K562 (cell line): ENCODE data around the gene RELA. TPM values are rescaled to one million over a fixed set of nuclear protein-coding genes. Genes with fewer than 3 reads are reported as not detected.

Experiments used
- ARID1B ChIP-seq: fragments of 450-650 bp; IDR thresholded peaks from 2 replicates; pipeline ENCODE4 v1.6.1; 2016; ENCODE audit warnings: antibody characterized with exemption, mild to moderate bottlenecking, inconsistent platforms
- ATF7 ChIP-seq: fragments of 450-650 bp; IDR thresholded peaks from 2 replicates; pipeline ENCODE4 v1.7.1; 2014; ENCODE audit warnings: mild to moderate bottlenecking, moderate library complexity
- CLOCK ChIP-seq: fragments of 250-450 bp; sonication (Bioruptor Pico); IDR thresholded peaks from 2 replicates; pipeline ENCODE4 v1.4.0; 2020; ENCODE audit warnings: mild to moderate bottlenecking, moderate library complexity, borderline replicate concordance
- ERF ChIP-seq: fragments of 450-650 bp; formaldehyde crosslinking; IDR thresholded peaks from 2 replicates; pipeline ENCODE4 v1.4.0; 2020; ENCODE audit warnings: mild to moderate bottlenecking, mixed read lengths
- ESRRA ChIP-seq: fragments of 450-650 bp; IDR thresholded peaks from 2 replicates; pipeline ENCODE4 v1.6.1; 2014; ENCODE audit warnings: low read depth, mild to moderate bottlenecking, moderate library complexity, borderline replicate concordance
- HMGN3 ChIP-seq: IDR thresholded peaks from 2 replicates; pipeline ENCODE4 v1.6.1; 2011; ENCODE audit warnings: borderline replicate concordance, low read depth, mild to moderate bottlenecking, mixed read lengths, low read length; ENCODE audit not compliant: insufficient read length; ENCODE audit errors: extremely low read depth
- MAZ ChIP-seq, 2 experiments: fragments of 450-650 bp in 1 of 2; sonication (generic) in 1 of 2; formaldehyde crosslinking; IDR thresholded peaks in 1 of 2; conservative IDR thresholded peaks in 1 of 2; 2 replicates each; pipeline versions ENCODE4 v1.4.0 to v1.5.0; 2020; ENCODE audit warnings: mild to moderate bottlenecking in 1 of 2, missing genetic modification reagents in 1 of 2
- MITF ChIP-seq: IDR thresholded peaks from 2 replicates; pipeline ENCODE4 v1.6.1; 2014; ENCODE audit warnings: antibody characterized with exemption
- TARDBP ChIP-seq: fragments of 450-650 bp; IDR thresholded peaks from 2 replicates; pipeline ENCODE4 v1.6.1; 2016
- TFAP4 ChIP-seq: sonication (generic); formaldehyde crosslinking; IDR thresholded peaks from 2 replicates; pipeline ENCODE4 v1.8.0; 2022; ENCODE audit warnings: missing genetic modification reagents, mild to moderate bottlenecking, moderate library complexity, borderline replicate concordance
- ZNF263 ChIP-seq: sonication (generic); formaldehyde crosslinking; IDR thresholded peaks from 2 replicates; pipeline ENCODE4 v1.8.0; 2022; ENCODE audit warnings: mild to moderate bottlenecking, missing genetic modification reagents, borderline replicate concordance
- polyA plus RNA-seq, 8 experiments: library from polyadenylated mRNA; depleted of rRNA in 4 of 8; stranded (reverse) in 5 of 8; unstranded in 3 of 8; fragments of >200 nt; fragmentation: Nextera tagmentation in 2 of 8; fragmentation: Illumina TruSeq in 1 of 8; extraction: Ambion mirVana in 2 of 8; extraction: Trizol in 1 of 8; gene quantifications; 2 replicates each; pipeline versions ENCODE4 v1.2.1 to v1.2.3, GENCODE V29; 2011 to 2014; ENCODE audit warnings: inconsistent platforms in 1 of 8, missing spikeins in 1 of 8
- total RNA-seq, 7 experiments: library from RNA; depleted of rRNA in 6 of 7; stranded (reverse); fragments of >200 nt in 6 of 7; fragmentation: Illumina TruSeq in 2 of 7; extraction: Trizol in 2 of 7; gene quantifications; 2 replicates each; pipeline versions ENCODE4 v1.2.1 to v1.2.3, GENCODE V29; 2011 to 2021; ENCODE audit warnings: low replicate concordance in 1 of 7
- TF ChIP-seq, protein P1 (sequence below): fragments of 250-450 bp; sonication (Bioruptor Pico); IDR thresholded peaks from 2 replicates; pipeline ENCODE4 v1.4.0; 2020; ENCODE audit warnings: mild to moderate bottlenecking, moderate library complexity
- TF ChIP-seq, protein P2 (sequence below): fragments of 250-450 bp; sonication (Bioruptor Pico); IDR thresholded peaks from 2 replicates; pipeline ENCODE4 v1.4.0; 2020; ENCODE audit warnings: mild to moderate bottlenecking, moderate library complexity

The RELA gene
- total and polyA plus RNA-seq, 9 of the 15 experiments (the other 6 are each of a cell fraction or from before 2014, with no cell fraction given), result 6.0 to 67.4 (median 20.6) TPM

DNA sequence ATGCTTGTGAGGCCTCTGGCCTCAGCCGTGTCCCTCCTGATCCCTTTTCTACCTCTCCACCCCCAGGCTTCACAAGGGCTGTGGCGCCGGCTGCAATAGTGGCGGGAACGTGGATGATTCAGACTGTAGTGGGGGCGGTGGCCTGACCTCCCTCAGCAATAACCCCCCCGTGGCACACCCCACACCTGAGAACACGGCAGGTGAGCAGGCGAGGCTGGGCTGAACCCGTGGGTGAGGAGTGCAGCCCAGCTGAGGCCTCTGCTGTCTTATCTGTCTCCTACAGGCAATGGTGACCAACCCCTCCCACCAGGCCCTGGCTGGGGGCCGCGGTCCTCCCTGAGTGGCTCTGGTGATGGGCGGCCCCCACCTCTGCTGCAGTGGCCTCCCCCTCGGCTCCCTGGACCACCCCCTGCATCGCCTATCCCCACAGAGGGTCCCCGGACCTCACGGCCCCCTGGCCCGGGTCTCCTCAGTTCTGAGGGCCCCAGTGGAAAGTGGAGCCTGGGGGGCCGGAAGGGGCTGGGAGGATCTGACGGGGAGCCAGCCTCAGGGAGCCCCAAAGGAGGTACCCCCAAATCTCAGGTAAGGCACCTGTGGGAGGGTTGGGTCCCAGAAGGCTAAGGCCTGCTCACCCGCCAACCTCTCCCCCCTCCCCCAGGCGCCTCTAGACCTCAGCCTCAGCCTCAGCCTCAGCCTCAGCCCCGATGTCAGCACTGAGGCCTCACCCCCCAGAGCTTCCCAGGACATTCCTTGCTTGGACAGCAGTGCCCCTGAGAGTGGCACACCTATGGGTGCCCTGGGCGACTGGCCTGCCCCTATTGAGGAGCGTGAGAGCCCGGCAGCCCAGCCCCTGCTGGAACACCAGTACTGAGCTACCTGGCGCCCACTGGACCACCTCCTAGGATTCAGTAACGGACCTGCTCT is 26.3 kb downstream of the RELA start (continued):
- TF ChIP-seq ESRRA (no peak), TARDBP (0 out of 2 replicates have a peak, but pooled peaks have one; percentile 22), TFAP4 (CRISPR knock-in tag) (peak; percentile 98), ARID1B (peak; percentile 95), MITF (peak; percentile 65; the same call in 1 of the 2 replicates), MAZ (CRISPR knock-in tag; conservative IDR thresholded peaks at IDR 0.05 in 1 of 2, IDR thresholded peaks at IDR 0.05 in 1 of 2) (peak; percentile 73 to 89), HMGN3 (peak; percentile 75), CLOCK (CRISPR knock-in tag) (no peak), ERF (no peak), ZNF263 (CRISPR knock-in tag) (peak; percentile 82), ATF7 (peak; percentile 30; the same call in 1 of the 2 replicates)
- TF ChIP-seq, protein P1, sequence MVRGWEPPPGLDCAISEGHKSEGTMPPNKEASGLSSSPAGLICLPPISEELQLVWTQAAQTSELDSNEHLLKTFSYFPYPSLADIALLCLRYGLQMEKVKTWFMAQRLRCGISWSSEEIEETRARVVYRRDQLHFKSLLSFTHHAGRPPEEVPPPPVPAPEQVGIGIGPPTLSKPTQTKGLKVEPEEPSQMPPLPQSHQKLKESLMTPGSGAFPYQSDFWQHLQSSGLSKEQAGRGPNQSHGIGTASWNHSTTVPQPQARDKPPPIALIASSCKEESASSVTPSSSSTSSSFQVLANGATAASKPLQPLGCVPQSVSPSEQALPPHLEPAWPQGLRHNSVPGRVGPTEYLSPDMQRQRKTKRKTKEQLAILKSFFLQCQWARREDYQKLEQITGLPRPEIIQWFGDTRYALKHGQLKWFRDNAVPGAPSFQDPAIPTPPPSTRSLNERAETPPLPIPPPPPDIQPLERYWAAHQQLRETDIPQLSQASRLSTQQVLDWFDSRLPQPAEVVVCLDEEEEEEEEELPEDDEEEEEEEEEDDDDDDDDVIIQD, result no peak
- TF ChIP-seq, protein P2, sequence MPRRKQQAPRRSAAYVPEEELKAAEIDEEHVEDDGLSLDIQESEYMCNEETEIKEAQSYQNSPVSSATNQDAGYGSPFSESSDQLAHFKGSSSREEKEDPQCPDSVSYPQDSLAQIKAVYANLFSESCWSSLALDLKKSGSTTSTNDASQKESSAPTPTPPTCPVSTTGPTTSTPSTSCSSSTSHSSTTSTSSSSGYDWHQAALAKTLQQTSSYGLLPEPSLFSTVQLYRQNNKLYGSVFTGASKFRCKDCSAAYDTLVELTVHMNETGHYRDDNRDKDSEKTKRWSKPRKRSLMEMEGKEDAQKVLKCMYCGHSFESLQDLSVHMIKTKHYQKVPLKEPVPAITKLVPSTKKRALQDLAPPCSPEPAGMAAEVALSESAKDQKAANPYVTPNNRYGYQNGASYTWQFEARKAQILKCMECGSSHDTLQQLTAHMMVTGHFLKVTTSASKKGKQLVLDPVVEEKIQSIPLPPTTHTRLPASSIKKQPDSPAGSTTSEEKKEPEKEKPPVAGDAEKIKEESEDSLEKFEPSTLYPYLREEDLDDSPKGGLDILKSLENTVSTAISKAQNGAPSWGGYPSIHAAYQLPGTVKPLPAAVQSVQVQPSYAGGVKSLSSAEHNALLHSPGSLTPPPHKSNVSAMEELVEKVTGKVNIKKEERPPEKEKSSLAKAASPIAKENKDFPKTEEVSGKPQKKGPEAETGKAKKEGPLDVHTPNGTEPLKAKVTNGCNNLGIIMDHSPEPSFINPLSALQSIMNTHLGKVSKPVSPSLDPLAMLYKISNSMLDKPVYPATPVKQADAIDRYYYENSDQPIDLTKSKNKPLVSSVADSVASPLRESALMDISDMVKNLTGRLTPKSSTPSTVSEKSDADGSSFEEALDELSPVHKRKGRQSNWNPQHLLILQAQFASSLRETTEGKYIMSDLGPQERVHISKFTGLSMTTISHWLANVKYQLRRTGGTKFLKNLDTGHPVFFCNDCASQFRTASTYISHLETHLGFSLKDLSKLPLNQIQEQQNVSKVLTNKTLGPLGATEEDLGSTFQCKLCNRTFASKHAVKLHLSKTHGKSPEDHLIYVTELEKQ (CRISPR knock-in tag), result no peak
